Liver (tissue), 3 donors: Measurements from ENCODE around the gene FKBP1B.

ENCODE experiments used
- CTCF ChIP-seq: fragments of 150-350 bp; IDR thresholded peaks from 2 replicates; pipeline ENCODE4 v1.5.1; 2017; ENCODE audit warnings: improper control_type of control experiment, low read depth, low read length; ENCODE audit not compliant: missing input control
- GABPA ChIP-seq, 2 donors: IDR thresholded peaks in 1 of 2; conservative IDR thresholded peaks in 1 of 2; 2 replicates each; pipeline ENCODE4 v1.6.1; 2016; ENCODE audit warnings: antibody characterized with exemption in 2 of 2, mild to moderate bottlenecking in 1 of 2, moderate library complexity in 1 of 2
- JUND ChIP-seq, 2 donors: IDR thresholded peaks; 2 replicates each; pipeline ENCODE4 v1.6.1; 2016; ENCODE audit warnings: antibody characterized with exemption in 2 of 2
- MAX ChIP-seq: IDR thresholded peaks from 2 replicates; pipeline ENCODE4 v1.6.1; 2016; ENCODE audit warnings: antibody characterized with exemption
- RXRA ChIP-seq, 2 donors: IDR thresholded peaks; 2 replicates each; pipeline ENCODE4 v1.6.1; 2017 to 2018; ENCODE audit warnings: antibody characterized with exemption in 2 of 2, mild to moderate bottlenecking in 1 of 2
- SP1 ChIP-seq: IDR thresholded peaks from 2 replicates; pipeline ENCODE4 v1.6.1; 2018; ENCODE audit warnings: antibody characterized with exemption, mild to moderate bottlenecking
- TAF1 ChIP-seq: conservative IDR thresholded peaks from 2 replicates; pipeline ENCODE4 v1.6.1; 2016; ENCODE audit warnings: antibody characterized with exemption, mild to moderate bottlenecking
- ZBTB33 ChIP-seq: IDR thresholded peaks from 2 replicates; pipeline ENCODE4 v1.6.1; 2016; ENCODE audit warnings: antibody characterized with exemption
- donor health status: healthy.
- donor health status: healthy.

GRCh38 chr2:24077879-24078278 lies 28.3 kb downstream of the FKBP1B start:
- TF ChIP-seq CTCF (no peak), SP1 (no peak), TAF1 (no peak), RXRA (IDR thresholded peaks at IDR 0.05) (no peak), GABPA (IDR thresholded peaks at IDR 0.05 in 1 of 2, conservative IDR thresholded peaks at IDR 0.05 in 1 of 2) (no peak), MAX (no peak), ZBTB33 (no peak), JUND (IDR thresholded peaks at IDR 0.05) (no peak)
